T-cell (primary cell): ENCODE data around the gene FOXP3. TPM values are rescaled to one million over a fixed set of nuclear protein-coding genes. Genes with fewer than 3 reads are reported as not detected.

Experiments used
- ATAC-seq, 4 experiments: fragments of 200-7000 bp in 3 of 4; fragments of 150-1000 bp in 1 of 4; cut with Tn5 transposase; replicated peaks in 1 of 4; 1 replicate in 3 of 4; 2 replicates in 1 of 4; pipeline ENCODE4 v1.10.0; 2021; ENCODE audit warnings: moderate library complexity in 3 of 4, mild to moderate bottlenecking in 2 of 4, moderate number of reproducible peaks in 1 of 4
- CTCF ChIA-PET, 2 donors: fragments of 300-600 bp; sonication (Branson Sonifier 250); formaldehyde crosslinking; loops; one replicate each; lab custom pipeline; 2022; ENCODE audit warnings: antibody characterized with exemption in 2 of 2; lab: Charles Lee
- POLR2A ChIA-PET, 2 donors: fragments of 300-600 bp; sonication (Branson Sonifier 250); formaldehyde crosslinking; loops; one replicate each; lab custom pipeline; 2022; ENCODE audit warnings: antibody characterized with exemption in 2 of 2; lab: Charles Lee
- DNase-seq, 35 experiments: peaks; one replicate each; pipeline versions ENCODE4 v3.0.0 to v3.0.0-alpha.2; 2013 to 2023
- H3K27ac ChIP-seq: one replicate; pipeline ENCODE4 v1.5.1; 2013; ENCODE audit warnings: low read length
- H3K27me3 ChIP-seq, 2 experiments: replicated peaks in 1 of 2; 1 replicate in 1 of 2; 2 replicates in 1 of 2; pipeline versions ENCODE4 v1.6.1 to v1.7.0; 2013; ENCODE audit warnings: low read length in 1 of 2, mixed read lengths in 1 of 2; ENCODE audit not compliant: control insufficient read depth in 2 of 2, insufficient read depth in 2 of 2; ENCODE audit errors: extremely low read depth in 1 of 2
- H3K36me3 ChIP-seq, 2 donors: 1 replicate in 1 of 2; 2 replicates in 1 of 2; pipeline versions ENCODE4 v1.6.1 to v1.7.0; 2013; ENCODE audit warnings: low read length in 1 of 2; ENCODE audit not compliant: control insufficient read depth in 2 of 2, insufficient read depth in 1 of 2; ENCODE audit errors: extremely low read depth in 1 of 2
- H3K4me1 ChIP-seq, 2 experiments: 1 replicate in 1 of 2; 2 replicates in 1 of 2; pipeline versions ENCODE4 v1.6.1 to v1.7.0; 2013; ENCODE audit warnings: low read length in 2 of 2, mixed read lengths in 1 of 2; ENCODE audit not compliant: insufficient read depth in 2 of 2, control insufficient read depth in 1 of 2; ENCODE audit errors: extremely low read depth in 1 of 2
- H3K4me3 ChIP-seq, 2 donors: 1 replicate in 1 of 2; 2 replicates in 1 of 2; pipeline versions ENCODE4 v1.5.1 to v1.7.0; 2013; ENCODE audit warnings: mild to moderate bottlenecking in 2 of 2, low read length in 1 of 2, moderate library complexity in 1 of 2; ENCODE audit not compliant: control insufficient read depth in 1 of 2; ENCODE audit errors: extremely low read depth in 1 of 2
- H3K9me3 ChIP-seq: 2 replicates; pipeline ENCODE4 v1.7.0; 2013
- H3K27ac Mint-ChIP-seq, 2 donors: one replicate each; pipeline ENCODE4 v1.8.0; 2020 to 2021; ENCODE audit warnings: mild to moderate bottlenecking in 2 of 2, mixed read lengths in 2 of 2
- H3K27me3 Mint-ChIP-seq, 2 donors: one replicate each; pipeline ENCODE4 v1.8.0; 2021 to 2022; ENCODE audit warnings: mixed read lengths in 2 of 2
- H3K36me3 Mint-ChIP-seq: one replicate; pipeline ENCODE4 v1.8.0; 2021; ENCODE audit warnings: mixed read lengths
- H3K4me1 Mint-ChIP-seq, 3 donors: one replicate each; pipeline ENCODE4 v1.8.0; 2020 to 2022; ENCODE audit warnings: mixed read lengths in 3 of 3, mild to moderate bottlenecking in 1 of 3
- H3K4me3 Mint-ChIP-seq, 3 donors: one replicate each; pipeline ENCODE4 v1.8.0; 2020 to 2022; ENCODE audit warnings: mild to moderate bottlenecking in 3 of 3, mixed read lengths in 3 of 3, moderate library complexity in 3 of 3
- H3K9me3 Mint-ChIP-seq, 3 donors: one replicate each; pipeline ENCODE4 v1.8.0; 2020 to 2022; ENCODE audit warnings: mixed read lengths in 3 of 3
- WGBS: methylation state at CpG from one replicate; pipeline ENCODE4 v1.1.5; 2013; ENCODE audit warnings: missing lambda C conversion rate; ENCODE audit not compliant: insufficient coverage; 5-methylcytosine and 5-hydroxymethylcytosine counted together
- total RNA-seq, 35 experiments: library from RNA in 6 of 35; stranded (reverse) in 6 of 35; fragments of 120-200 nt in 1 of 35; gene quantifications; one replicate each; pipeline versions ENCODE4 v1.2.1 to v1.2.4 and lab custom pipeline; 2013 to 2026

Gene FOXP3
- total RNA-seq, 5 donors from 2014 or later (not counting 1 experiment from before 2014, with no cell fraction given), result 9.0 to 30.1 (median 21.7) TPM

DNA sequence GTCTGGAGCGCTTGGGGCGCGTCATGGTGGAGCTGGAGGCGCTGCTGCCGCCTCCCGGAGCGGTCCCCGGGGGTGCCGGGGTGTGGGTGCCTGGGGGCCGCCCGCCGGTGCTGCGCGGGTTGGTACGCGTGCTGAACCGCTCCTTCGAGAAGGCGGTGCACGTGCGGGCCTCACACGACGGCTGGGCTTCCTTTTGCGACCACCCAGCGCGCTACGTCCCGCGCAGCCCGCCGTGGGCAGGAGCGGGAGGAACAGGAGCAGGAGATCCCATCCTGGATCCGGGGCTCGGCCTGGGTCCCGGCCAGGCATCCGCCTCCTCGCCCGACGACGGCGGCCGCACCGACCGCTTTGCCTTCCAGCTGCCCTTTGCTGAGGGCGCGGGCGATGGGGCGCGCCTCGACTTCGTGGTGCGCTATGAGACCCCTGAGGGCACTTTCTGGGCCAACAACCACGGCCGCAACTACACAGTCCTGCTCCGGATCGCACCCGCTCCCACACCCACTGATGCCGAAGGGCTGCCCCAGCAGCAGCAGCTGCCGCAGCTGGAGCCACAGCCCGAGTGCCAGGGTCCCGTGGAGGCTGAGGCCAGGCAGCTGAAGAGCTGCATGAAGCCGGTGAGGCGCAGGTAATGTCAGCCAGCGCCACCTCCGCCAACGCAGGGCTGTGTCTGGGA lies 5.9 kb upstream of the FOXP3 start:
- H3K9me3 Mint-ChIP-seq, result no peaks in the 10 kb centered on the region
- H3K4me1 Mint-ChIP-seq, result peaks cover 53 to 61% (median 55%) of the 10 kb centered on the region in 3 donors
- peak overlapping the region; percentile 70 to 83 (median 80) for H3K4me3 Mint-ChIP-seq
- ATAC-seq, result no peak
- Histone ChIP-seq H3K36me3 (peaks cover 0 to 4% of the 10 kb centered on the region in 2 donors), H3K9me3 (no peaks in the 10 kb centered on the region), H3K4me1 (peaks cover 21 to 60% of the 10 kb centered on the region in 2 experiments), H3K27ac (peak overlapping the region; percentile 67), H3K27me3 (no peaks in the 10 kb centered on the region), H3K4me3 (peak overlapping the region; percentile 45 to 53)
- peak in 1 of 35 experiments; percentile 11 for DNase-seq
- peaks cover 9% of the 10 kb centered on the region for H3K36me3 Mint-ChIP-seq
- ChIA-PET POLR2A (no interaction called here), CTCF (no interaction called here)
- 45% methylated on average over 50 of the region's 66 CpGs for WGBS
- peak overlapping the region; percentile 88 to 96 for H3K27ac Mint-ChIP-seq
- no peaks in the 10 kb centered on the region for H3K27me3 Mint-ChIP-seq

DNA sequence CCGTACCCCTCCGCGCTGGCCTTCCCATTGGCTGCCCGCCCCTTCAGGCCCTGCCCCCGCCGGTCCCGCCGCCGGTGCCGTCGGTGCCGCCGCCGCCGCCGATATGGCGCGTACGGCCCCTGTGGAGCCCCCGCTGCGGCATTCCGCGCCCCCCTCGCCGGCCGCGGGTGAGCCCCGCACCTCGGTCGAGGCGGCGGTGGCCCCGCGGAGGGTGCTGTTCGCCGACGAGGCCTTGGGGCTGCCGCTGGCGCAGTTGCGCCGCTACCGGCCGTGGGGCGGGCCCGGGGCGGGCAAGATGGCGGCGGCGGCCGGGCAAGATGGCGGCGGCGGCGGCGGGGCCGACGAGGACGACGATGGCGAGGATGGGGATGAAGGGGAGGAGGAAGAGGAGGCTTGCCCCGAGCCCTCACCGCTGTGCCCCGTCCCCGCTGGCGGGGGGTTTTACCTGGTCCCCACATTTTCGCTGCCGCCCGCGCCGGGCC lies 5.3 kb upstream of the FOXP3 start, which contains the start of gene PPP1R3F:
PPP1R3F (plus strand) TSS at position 27 of the 482 bp plus-strand sequence; CDS start at position 104, 77 bp downstream.
- Mint-ChIP-seq H3K4me3 (peak within 1 kb of the TSS; percentile 83 to 94 (median 92)), H3K36me3 (peaks cover 5% of the 10 kb centered on the region), H3K27ac (peak within 1 kb of the TSS; percentile 99 to 100), H3K4me1 (peaks cover 47 to 57% (median 49%) of the 10 kb centered on the region in 3 donors), H3K27me3 (no peaks in the 10 kb centered on the region), H3K9me3 (no peaks in the 10 kb centered on the region)
- WGBS, result under 1% methylated on average over 53 of the region's 70 CpGs
- ATAC-seq, result peak; percentile 12 to 18 (median 13)
- Histone ChIP-seq H3K27me3 (no peaks in the 10 kb centered on the region), H3K4me3 (peak within 1 kb of the TSS; percentile 45 to 82), H3K4me1 (peaks cover 16 to 59% of the 10 kb centered on the region in 2 experiments), H3K36me3 (peaks cover 0 to 4% of the 10 kb centered on the region in 2 donors), H3K27ac (peak within 1 kb of the TSS; percentile 97), H3K9me3 (no peaks in the 10 kb centered on the region)
- peak in 1 of 35 experiments; percentile 31 for DNase-seq
- ChIA-PET POLR2A (interaction anchor here (1.0 to 1.9 kb wide), 5 partner anchors 39 to 652 kb away, joined by 3 to 5 read pairs (median 4); partner anchors contain the start of genes CLCN5 (in 1 of the 2) and HDAC6 (in 1 of the 2)), CTCF (interaction anchor here in 1 of 2 donors (1.2 to 1.8 kb wide), 2 partner anchors 79 to 114 kb away, joined by 8 to 9 read pairs; no protein-coding TSS in a partner anchor)

DNA sequence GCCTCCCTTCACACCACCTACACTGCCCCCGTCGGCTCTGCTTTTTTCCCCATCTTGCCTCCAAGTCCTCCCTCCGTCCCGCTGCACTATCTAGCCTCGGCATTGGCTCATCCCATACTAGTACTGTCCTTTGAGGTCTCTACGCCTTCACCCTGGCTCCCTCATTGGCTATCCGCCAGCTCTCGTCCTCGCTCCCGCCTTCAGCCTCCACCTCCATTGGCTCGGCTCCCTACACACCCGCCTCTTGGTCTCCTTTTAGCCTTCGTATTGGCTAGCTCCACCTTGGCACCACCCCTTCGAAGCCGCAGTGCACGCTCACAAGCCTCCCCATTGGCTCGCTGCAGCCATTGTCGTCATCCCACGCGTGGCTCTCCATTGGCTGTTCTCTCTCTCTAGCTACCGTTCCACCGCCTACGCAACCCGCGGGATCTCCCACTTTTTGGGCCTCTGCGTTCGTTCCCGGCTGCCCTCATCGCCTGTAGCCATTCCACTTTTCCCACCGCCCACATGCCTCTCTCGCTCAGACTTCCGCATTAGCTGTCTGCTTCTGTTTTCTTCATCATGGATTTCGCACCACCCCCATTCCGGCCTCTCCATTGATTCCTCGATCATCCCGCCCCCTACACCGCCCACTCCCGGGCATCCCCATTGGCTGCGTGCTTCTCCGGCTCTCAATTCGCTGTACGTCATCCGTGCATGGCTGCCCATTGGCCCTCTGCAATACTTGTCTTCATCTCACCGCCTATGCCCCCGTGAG lies 4.7 kb upstream of the FOXP3 start:
- Histone ChIP-seq H3K4me3 (peak overlapping the region; percentile 20 to 82), H3K9me3 (no peaks in the 10 kb centered on the region), H3K27me3 (no peaks in the 10 kb centered on the region), H3K4me1 (peaks cover 13 to 53% of the 10 kb centered on the region in 2 experiments), H3K36me3 (peaks cover 0 to 4% of the 10 kb centered on the region in 2 donors), H3K27ac (peak overlapping the region; percentile 97)
- Mint-ChIP-seq H3K4me1 (peaks cover 41 to 55% (median 44%) of the 10 kb centered on the region in 3 donors), H3K27me3 (peaks cover 0 to under 1% of the 10 kb centered on the region in 2 donors), H3K4me3 (peak overlapping the region; percentile 83 to 94 (median 92)), H3K36me3 (peaks cover 5% of the 10 kb centered on the region), H3K9me3 (no peaks in the 10 kb centered on the region), H3K27ac (peak overlapping the region; percentile 99 to 100)
- CTCF ChIA-PET, result interaction anchor here in 1 of 2 donors (1.2 to 1.8 kb wide), 2 partner anchors 78 to 113 kb away, joined by 8 to 9 read pairs; no protein-coding TSS in a partner anchor
- POLR2A ChIA-PET, result interaction anchor here (0.6 to 1.9 kb wide), 9 partner anchors 40 to 691 kb away, joined by 3 to 8 read pairs (median 4); partner anchors contain the start of genes CLCN5 (in 1 of the 2), GRIPAP1 (in 1 of the 2) and HDAC6 (in 1 of the 2)
- DNase-seq (peak; percentile 81 to 97 (median 94)), ATAC-seq (peak; percentile 79 to 83 (median 80))
- WGBS, result under 1% methylated on average over 39 of the region's 45 CpGs

DNA sequence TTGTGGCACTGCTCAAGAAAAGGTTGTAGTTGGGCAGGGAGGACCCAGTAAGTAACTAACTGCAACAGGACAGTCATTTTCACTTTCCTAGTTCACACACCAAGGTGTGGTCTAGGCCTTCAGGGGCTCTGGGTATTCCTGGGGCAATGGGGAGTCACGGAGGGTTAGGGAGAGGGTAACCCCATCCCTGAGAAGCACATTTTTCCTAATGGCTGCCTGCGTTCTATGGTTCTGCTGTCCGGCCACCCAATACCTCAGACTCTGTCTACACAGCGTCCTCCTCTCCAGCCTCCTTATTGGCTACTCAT lies 4.1 kb upstream of the FOXP3 start:
- 0% methylated on average over 1 of the region's 4 CpGs for WGBS
- H3K4me3 Mint-ChIP-seq, result peak overlapping the region; percentile 83 to 94 (median 92)
- H3K27ac Mint-ChIP-seq, result peak overlapping the region; percentile 99 to 100
- POLR2A ChIA-PET, result interaction anchor here (0.6 to 1.9 kb wide), 9 partner anchors 41 to 691 kb away, joined by 3 to 8 read pairs (median 4); partner anchors contain the start of genes CLCN5 (in 1 of the 2), GRIPAP1 (in 1 of the 2) and HDAC6 (in 1 of the 2)
- no peak for DNase-seq
- peaks cover 0 to 4% of the 10 kb centered on the region in 2 donors for H3K27me3 Mint-ChIP-seq
- CTCF ChIA-PET, result interaction anchor here in 1 of 2 donors (1.2 to 1.8 kb wide), 2 partner anchors 78 to 113 kb away, joined by 8 to 9 read pairs; no protein-coding TSS in a partner anchor
- H3K36me3 Mint-ChIP-seq, result peaks cover 5% of the 10 kb centered on the region
- Histone ChIP-seq H3K9me3 (no peaks in the 10 kb centered on the region), H3K4me3 (peak overlapping the region; percentile 20 to 82), H3K36me3 (peaks cover 0 to 4% of the 10 kb centered on the region in 2 donors), H3K27ac (peak overlapping the region; percentile 97), H3K27me3 (no peaks in the 10 kb centered on the region), H3K4me1 (peaks cover 10 to 47% of the 10 kb centered on the region in 2 experiments)
- H3K9me3 Mint-ChIP-seq, result no peaks in the 10 kb centered on the region
- ATAC-seq, result no peak
- H3K4me1 Mint-ChIP-seq, result peaks cover 37 to 54% (median 39%) of the 10 kb centered on the region in 3 donors

DNA sequence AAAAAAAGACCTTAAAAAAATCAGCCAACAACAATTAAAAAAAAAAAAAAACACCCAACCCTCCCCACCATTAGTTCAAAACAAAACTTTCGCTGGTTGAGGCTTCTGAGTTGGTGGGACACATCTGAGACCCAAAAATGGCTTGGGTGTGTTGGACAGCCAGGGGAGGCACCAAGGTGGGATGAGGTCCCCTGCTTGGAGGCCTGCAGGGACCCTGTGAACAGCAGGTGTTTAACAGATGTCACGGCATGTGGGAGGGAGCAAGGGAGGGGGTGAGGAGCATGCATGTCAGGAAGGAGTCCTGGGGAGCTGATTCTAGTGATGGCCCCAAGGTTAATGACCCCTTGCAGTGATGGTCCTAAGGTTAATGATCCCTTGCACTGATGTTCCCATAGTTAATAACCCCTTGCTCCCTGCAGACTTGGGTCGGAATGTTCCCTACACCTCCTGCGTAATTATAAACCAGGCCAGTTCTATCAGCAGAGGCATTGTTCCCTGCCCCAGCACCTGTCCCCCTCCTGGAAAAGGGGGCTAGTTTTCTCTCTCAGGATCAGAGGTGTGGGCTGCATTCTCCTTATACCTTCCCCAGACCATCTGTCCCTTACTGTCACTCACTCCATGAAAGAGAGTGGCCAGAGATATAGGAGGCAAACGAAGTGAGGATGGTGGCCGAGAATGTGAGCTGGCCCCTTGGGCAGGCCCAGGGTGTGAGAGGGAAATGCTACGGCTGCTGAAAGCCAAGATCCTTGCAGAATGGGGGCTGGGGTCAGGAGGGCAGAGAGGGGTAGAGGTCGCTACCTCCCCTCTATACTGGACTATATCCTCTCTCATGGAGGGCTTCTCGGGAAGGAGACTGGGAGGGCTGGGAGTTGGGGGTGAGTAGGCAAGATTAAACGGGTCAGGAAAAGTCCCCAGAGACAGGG lies 2.3 kb upstream of the FOXP3 start:
- ATAC-seq (no peak), DNase-seq (no peak)
- Histone ChIP-seq H3K4me3 (no peak overlapping the region), H3K9me3 (no peaks in the 10 kb centered on the region), H3K27ac (no peak overlapping the region), H3K36me3 (peaks cover 0 to 4% of the 10 kb centered on the region in 2 donors), H3K4me1 (peaks cover 5 to 29% of the 10 kb centered on the region in 2 experiments), H3K27me3 (no peaks in the 10 kb centered on the region)
- CTCF ChIA-PET, result interaction anchor here in 1 of 2 donors (0.5 kb wide), 1 partner anchor 423 kb away, joined by 4 read pairs; no protein-coding TSS in a partner anchor
- Mint-ChIP-seq H3K27ac (no peak overlapping the region), H3K27me3 (peaks cover 0 to 8% of the 10 kb centered on the region in 2 donors), H3K36me3 (peaks cover 5% of the 10 kb centered on the region), H3K9me3 (no peaks in the 10 kb centered on the region), H3K4me3 (peak overlapping the region in 1 of 3 donors; percentile 17), H3K4me1 (peaks cover 21 to 37% (median 22%) of the 10 kb centered on the region in 3 donors)
- POLR2A ChIA-PET, result interaction anchor here in 1 of 2 donors (0.8 kb wide), 1 partner anchor 239 kb away, joined by 3 read pairs; no protein-coding TSS in a partner anchor
- 100% methylated on average over 1 of the region's 10 CpGs for WGBS
